Activated T-helper 17 cell treated with anti-CD3 and anti-CD28 coated beads, Interleukin-2, amount 50 U/mL, for 72 hours (primary cell): ENCODE data around the gene CEP55. TPM values are rescaled to one million over a fixed set of nuclear protein-coding genes. Genes with fewer than 3 reads are reported as not detected.

Experiments used
- ATAC-seq: fragments of 150-1000 bp; cut with Tn5 transposase; replicated peaks from 2 replicates; pipeline ENCODE4 v1.10.0; 2021; ENCODE audit warnings: mild to moderate bottlenecking, moderate library complexity
- H3K27ac Mint-ChIP-seq: one replicate; pipeline ENCODE4 v1.8.0; 2022; ENCODE audit warnings: mixed read lengths
- H3K27me3 Mint-ChIP-seq: one replicate; pipeline ENCODE4 v1.8.0; 2022; ENCODE audit warnings: mixed read lengths
- H3K36me3 Mint-ChIP-seq: one replicate; pipeline ENCODE4 v1.8.0; 2022; ENCODE audit warnings: low read depth, mild to moderate bottlenecking, mixed read lengths
- H3K4me1 Mint-ChIP-seq: one replicate; pipeline ENCODE4 v1.8.0; 2022; ENCODE audit warnings: mixed read lengths
- H3K4me3 Mint-ChIP-seq: one replicate; pipeline ENCODE4 v1.8.0; 2022; ENCODE audit warnings: mild to moderate bottlenecking, mixed read lengths
- H3K9me3 Mint-ChIP-seq: one replicate; pipeline ENCODE4 v1.8.0; 2022; ENCODE audit warnings: mixed read lengths
- total RNA-seq, 2 donors: library from RNA; stranded (reverse); gene quantifications; one replicate each; pipeline ENCODE4 v1.2.3, GENCODE V29; 2022

Gene CEP55
- 10 to 100 TPM; 47.8 to 73.8 TPM for total RNA-seq

- peak within 1 kb of the TSS; percentile 95 for H3K4me3 Mint-ChIP-seq
- H3K27ac Mint-ChIP-seq = peak within 1 kb of the TSS; percentile 89
- peak; percentile 99 for ATAC-seq
- peaks cover 15% of the 10 kb centered on the region for H3K36me3 Mint-ChIP-seq
- peaks cover 9% of the 10 kb centered on the region for H3K4me1 Mint-ChIP-seq
- peaks cover 3% of the 10 kb centered on the region for H3K27me3 Mint-ChIP-seq
- no peaks in the 10 kb centered on the region for H3K9me3 Mint-ChIP-seq
Observed at GRCh38 chr10:93496322-93497041, at the start of gene CEP55. CEP55 (plus strand) TSS chr10:93496612; CDS start chr10:93500052, 3,440 bp downstream.

DNA sequence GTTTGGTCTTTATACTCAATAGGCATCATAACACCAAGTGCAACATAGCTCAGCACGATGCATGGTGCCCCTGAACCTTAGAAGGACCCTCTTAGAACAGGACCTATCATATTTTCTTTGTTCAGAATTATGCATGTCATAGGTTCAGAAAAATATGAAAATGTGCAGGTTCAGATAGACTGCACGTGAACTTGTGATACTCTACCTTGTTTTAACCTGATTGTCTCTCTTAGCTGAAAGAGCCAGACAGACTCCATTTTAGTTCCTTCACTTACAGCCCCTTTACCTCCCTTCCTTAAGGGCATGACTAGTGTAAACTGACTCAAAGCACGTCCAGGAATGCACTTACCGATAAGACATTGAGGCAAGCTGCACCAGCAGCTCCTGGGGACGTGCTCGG, 49.4 kb upstream of the CEP55 start:
- Mint-ChIP-seq H3K27ac (no peak overlapping the region), H3K4me3 (no peak overlapping the region)
- no peak for ATAC-seq

DNA sequence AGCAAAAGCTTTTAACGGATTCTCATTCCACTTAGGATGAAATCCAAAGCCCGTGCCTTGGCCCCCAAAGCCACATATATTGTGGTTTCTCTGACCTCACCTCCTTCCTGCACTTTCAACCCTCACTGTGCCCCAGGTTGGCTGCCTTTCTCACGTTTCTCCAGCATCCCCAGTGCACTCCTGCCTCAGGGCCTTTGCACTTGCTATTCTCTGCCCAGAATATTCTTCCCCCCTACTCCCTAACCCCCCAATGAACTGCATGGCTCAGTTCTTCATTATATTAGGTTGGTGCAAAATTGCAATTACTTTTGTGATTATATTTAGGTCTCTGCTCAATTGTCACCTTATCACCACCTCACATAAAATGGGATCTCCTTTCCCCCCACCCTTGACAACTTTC, 48.4 kb upstream of the CEP55 start:
- peaks cover 5% of the 10 kb centered on the region for H3K4me1 Mint-ChIP-seq
- ATAC-seq = no peak

More for the DNA sequence above, 49.4 kb upstream of the CEP55 start:
- H3K27me3 Mint-ChIP-seq = peaks cover 4% of the 10 kb centered on the region
- H3K4me1 Mint-ChIP-seq = peaks cover 2% of the 10 kb centered on the region
- peaks cover 3% of the 10 kb centered on the region for H3K9me3 Mint-ChIP-seq
- H3K36me3 Mint-ChIP-seq = peaks cover 29% of the 10 kb centered on the region

DNA sequence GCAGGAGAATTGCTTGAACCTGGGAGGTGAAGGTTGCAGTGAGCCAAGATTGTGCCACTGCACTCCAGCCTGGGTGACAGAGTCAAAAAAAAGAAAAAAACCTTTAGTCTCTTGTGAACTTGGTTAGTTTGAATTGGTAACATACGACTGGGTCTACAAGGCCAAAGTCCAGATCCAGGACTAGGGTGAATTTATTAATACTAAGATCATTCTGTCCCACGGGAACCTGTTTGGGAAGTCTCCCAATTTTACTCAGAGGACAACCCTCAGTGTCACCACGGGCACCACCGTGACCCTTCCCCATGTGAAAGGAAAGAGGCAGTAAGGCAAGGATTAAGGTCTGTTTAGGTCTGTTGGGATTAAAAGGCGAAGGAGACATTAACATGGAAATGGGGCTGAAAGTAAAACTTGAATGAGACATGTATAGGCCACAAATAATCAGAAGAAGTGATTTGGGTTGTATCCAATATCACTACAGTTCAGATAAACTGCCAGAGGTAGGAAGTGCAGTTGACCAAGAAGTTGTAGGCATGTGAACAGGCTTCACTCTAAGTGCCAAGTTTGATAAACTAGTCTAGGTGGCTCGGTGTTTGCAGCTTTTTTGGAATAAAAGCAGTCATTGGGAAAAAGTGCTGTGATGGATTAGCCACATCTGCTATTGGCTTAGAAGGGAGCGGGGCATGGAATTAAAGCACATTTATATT, 45.0 kb upstream of the CEP55 start:
- no peaks in the 10 kb centered on the region for H3K27me3 Mint-ChIP-seq

More for the DNA sequence above, 48.4 kb upstream of the CEP55 start:
- Mint-ChIP-seq H3K9me3 (peaks cover 3% of the 10 kb centered on the region), H3K4me3 (no peak overlapping the region), H3K36me3 (peaks cover 32% of the 10 kb centered on the region), H3K27me3 (peaks cover 4% of the 10 kb centered on the region), H3K27ac (no peak overlapping the region)

DNA sequence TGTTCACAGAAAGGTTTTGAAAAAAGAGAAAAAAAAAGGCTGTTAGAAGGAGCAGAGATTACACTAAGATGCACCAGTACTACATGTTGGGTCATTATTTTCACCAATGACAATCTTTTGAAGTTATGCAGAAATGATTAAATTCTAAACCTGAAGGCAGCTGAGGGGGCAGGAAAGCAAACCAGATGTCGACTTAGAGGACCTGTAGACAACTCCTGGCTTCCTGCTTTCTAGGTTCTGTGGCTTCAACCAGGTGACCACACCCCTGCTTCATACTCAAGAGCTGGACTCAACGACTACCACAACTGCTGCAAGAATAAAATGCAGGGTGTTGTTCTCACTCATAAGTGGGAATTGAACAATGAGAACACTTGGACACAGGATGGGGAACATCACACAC, 44.3 kb upstream of the CEP55 start:
- peaks cover 45% of the 10 kb centered on the region for H3K36me3 Mint-ChIP-seq
- peaks cover 5% of the 10 kb centered on the region for H3K4me1 Mint-ChIP-seq
- peak; percentile 84 for ATAC-seq
- no peak overlapping the region for H3K27ac Mint-ChIP-seq
- H3K27me3 Mint-ChIP-seq = no peaks in the 10 kb centered on the region
- H3K9me3 Mint-ChIP-seq = no peaks in the 10 kb centered on the region
- H3K4me3 Mint-ChIP-seq = no peak overlapping the region

More for the DNA sequence above, 45.0 kb upstream of the CEP55 start:
- peaks cover 5% of the 10 kb centered on the region for H3K4me1 Mint-ChIP-seq
- no peaks in the 10 kb centered on the region for H3K9me3 Mint-ChIP-seq
- no peak for ATAC-seq
- no peak overlapping the region for H3K27ac Mint-ChIP-seq
- no peak overlapping the region for H3K4me3 Mint-ChIP-seq
- peaks cover 38% of the 10 kb centered on the region for H3K36me3 Mint-ChIP-seq

DNA sequence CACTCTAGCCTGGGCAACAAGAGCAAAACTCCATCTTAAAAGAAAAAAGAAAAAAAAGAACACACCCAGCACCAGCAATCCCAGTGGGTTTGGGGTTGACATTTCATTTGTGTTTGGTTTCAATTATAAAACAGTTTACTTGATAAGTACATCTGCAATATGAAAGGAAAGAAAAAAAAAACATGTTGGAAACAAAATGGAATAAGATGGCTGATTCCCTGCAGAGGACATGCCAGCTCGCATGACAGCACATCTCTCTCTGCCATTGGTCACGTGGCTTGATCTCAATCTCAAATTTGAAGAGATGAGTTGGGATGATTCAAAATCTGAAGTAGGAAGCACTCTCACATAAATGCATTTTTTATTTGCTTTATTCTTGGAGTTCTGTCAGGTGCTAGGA, 42.3 kb upstream of the CEP55 start:
- Mint-ChIP-seq H3K27me3 (no peaks in the 10 kb centered on the region), H3K36me3 (peaks cover 42% of the 10 kb centered on the region), H3K9me3 (no peaks in the 10 kb centered on the region), H3K4me3 (no peak overlapping the region), H3K4me1 (peaks cover 10% of the 10 kb centered on the region), H3K27ac (no peak overlapping the region)
- ATAC-seq = no peak

DNA sequence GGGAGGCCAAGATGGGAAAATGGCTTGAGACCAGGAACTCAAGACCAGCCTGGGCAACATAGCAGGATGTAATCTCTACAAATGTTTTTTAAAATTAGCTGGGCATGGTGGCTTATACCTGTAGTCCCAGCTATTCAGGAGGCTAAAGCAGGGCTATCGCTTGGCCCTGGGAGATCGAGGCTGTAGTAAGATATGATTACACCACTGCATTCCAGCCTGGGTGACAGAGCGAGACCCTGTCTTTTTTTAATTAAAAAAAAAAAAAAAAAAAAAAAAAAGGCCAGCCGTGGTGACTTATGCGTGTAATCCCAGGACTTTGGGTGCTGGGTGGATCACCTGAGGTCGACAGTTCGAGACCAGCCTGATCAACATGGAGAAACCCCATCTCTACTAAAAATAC, 41.7 kb upstream of the CEP55 start:
- no peak overlapping the region for H3K27ac Mint-ChIP-seq
- H3K4me1 Mint-ChIP-seq = peaks cover 10% of the 10 kb centered on the region
- no peaks in the 10 kb centered on the region for H3K27me3 Mint-ChIP-seq
- H3K9me3 Mint-ChIP-seq = no peaks in the 10 kb centered on the region
- ATAC-seq = no peak
- H3K4me3 Mint-ChIP-seq = no peak overlapping the region
- H3K36me3 Mint-ChIP-seq = peaks cover 40% of the 10 kb centered on the region

- no peak for ATAC-seq
- Mint-ChIP-seq H3K27me3 (no peaks in the 10 kb centered on the region), H3K36me3 (peaks cover 44% of the 10 kb centered on the region)
Observed at GRCh38 chr10:93456480-93456879, 39.9 kb upstream of the CEP55 start.

DNA sequence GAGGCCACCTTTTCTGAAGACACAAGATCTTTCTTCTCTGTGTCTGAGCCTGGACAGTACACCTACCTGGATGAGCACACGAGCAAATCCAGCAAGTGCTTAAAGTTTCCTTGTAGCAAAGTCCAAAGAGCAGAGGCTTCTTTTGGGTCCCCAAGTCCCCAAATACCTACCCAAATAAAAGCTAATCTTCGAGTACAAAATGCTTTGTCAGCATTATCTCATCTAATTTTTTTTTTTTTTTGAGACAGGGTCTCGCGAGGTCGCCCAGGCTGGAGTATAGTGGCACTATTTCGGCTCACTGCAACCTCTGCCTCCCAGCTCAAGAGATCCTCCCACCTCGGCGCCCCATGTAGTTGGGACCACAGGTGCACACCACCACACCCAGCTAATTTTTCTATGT, 38.9 kb upstream of the CEP55 start:
- no peak for ATAC-seq
- peaks cover 15% of the 10 kb centered on the region for H3K4me1 Mint-ChIP-seq
- H3K4me3 Mint-ChIP-seq = no peak overlapping the region
- H3K27me3 Mint-ChIP-seq = no peaks in the 10 kb centered on the region
- no peaks in the 10 kb centered on the region for H3K9me3 Mint-ChIP-seq
- no peak overlapping the region for H3K27ac Mint-ChIP-seq
- H3K36me3 Mint-ChIP-seq = peaks cover 37% of the 10 kb centered on the region

More at GRCh38 chr10:93456480-93456879, 39.9 kb upstream of the CEP55 start:
- no peak overlapping the region for H3K4me3 Mint-ChIP-seq
- no peak overlapping the region for H3K27ac Mint-ChIP-seq
- H3K4me1 Mint-ChIP-seq = peaks cover 15% of the 10 kb centered on the region
- H3K9me3 Mint-ChIP-seq = no peaks in the 10 kb centered on the region

GRCh38 chr10:93458821-93459257, 37.6 kb upstream of the CEP55 start:
- Mint-ChIP-seq H3K36me3 (peaks cover 42% of the 10 kb centered on the region), H3K27ac (peak overlapping the region; percentile 76), H3K4me3 (no peak overlapping the region), H3K27me3 (no peaks in the 10 kb centered on the region), H3K9me3 (no peaks in the 10 kb centered on the region), H3K4me1 (peaks cover 22% of the 10 kb centered on the region)
- ATAC-seq = peak; percentile 68

DNA sequence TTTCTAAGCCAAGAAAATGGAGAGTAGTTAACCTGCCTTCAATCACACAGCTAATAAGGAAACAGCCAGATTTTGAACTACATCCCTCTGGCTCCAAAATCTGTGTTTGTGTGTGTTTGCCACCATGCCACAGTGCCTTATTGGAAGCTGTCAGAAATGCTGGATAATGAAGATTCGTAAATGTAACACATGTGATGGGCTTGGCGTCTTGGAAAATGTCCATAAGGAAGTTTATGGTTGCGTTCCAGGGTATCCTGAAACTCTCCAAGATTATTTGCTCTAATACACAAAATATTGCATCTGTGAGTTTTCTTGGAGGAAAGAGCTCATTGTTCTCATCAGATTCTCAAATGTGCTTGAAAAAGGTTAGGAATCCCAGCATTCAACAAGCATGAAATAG, 36.9 kb upstream of the CEP55 start:
- peak overlapping the region; percentile 76 for H3K27ac Mint-ChIP-seq
- H3K9me3 Mint-ChIP-seq = no peaks in the 10 kb centered on the region

DNA sequence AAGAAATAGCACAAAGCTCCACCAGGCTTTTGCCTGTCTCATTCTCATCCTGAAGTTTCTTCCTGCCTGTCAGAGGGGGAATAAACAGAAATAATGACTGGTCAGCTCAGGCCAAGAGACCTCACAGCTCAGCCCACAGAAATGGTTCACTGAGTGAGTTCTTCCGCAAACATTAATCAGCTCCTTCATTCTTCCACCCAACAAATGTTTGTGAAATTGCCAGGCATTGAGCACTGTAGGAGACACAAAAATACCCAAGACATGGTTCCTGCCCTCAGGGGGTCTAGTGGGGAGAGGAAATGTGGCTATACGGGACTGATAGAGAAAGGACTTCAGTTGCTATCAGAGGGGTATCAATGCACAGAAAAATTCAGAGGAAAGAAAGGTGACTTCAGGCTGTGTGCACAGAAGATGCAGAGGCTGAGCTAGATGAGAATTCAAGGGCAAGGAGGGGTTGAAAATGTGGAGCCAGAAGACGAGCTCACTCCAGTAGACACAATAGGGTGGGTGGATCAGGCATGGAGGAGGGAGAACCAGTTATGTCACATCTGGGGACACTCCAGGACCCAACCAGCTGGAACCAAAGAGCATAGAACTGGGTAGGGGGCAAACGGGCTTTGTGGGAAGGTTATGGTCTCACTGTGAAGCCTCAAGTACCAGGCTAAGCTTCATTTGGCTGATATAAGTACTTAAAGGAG, 35.2 kb upstream of the CEP55 start:
- Mint-ChIP-seq H3K36me3 (peaks cover 31% of the 10 kb centered on the region), H3K27me3 (no peaks in the 10 kb centered on the region), H3K27ac (peak overlapping the region; percentile 53), H3K4me1 (peaks cover 22% of the 10 kb centered on the region), H3K9me3 (no peaks in the 10 kb centered on the region), H3K4me3 (no peak overlapping the region)
- ATAC-seq = no peak

More for the DNA sequence above, 36.9 kb upstream of the CEP55 start:
- no peak for ATAC-seq
- Mint-ChIP-seq H3K4me3 (no peak overlapping the region), H3K36me3 (peaks cover 42% of the 10 kb centered on the region), H3K4me1 (peaks cover 22% of the 10 kb centered on the region), H3K27me3 (no peaks in the 10 kb centered on the region)

DNA sequence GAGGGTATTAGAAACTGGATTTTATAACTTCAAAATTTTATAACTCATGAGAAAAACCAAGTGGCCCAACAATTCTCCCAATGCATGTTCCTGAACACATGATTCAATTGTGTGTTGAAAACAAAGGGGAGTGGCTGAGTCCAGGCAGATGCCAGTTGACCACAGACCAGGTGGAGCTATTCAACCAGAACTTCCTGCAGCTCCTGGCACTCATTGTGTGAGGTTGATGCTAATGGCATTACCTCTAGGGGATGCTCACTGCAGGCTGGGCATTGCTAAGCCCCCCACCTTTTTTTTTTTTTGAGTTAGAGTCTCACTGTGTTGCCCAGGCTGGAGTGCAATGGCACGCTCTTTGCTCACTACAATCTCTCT, 34.6 kb upstream of the CEP55 start:
- Mint-ChIP-seq H3K9me3 (no peaks in the 10 kb centered on the region), H3K4me1 (peaks cover 22% of the 10 kb centered on the region), H3K4me3 (no peak overlapping the region), H3K36me3 (peaks cover 25% of the 10 kb centered on the region), H3K27ac (peak overlapping the region; percentile 53), H3K27me3 (no peaks in the 10 kb centered on the region)
- no peak for ATAC-seq

DNA sequence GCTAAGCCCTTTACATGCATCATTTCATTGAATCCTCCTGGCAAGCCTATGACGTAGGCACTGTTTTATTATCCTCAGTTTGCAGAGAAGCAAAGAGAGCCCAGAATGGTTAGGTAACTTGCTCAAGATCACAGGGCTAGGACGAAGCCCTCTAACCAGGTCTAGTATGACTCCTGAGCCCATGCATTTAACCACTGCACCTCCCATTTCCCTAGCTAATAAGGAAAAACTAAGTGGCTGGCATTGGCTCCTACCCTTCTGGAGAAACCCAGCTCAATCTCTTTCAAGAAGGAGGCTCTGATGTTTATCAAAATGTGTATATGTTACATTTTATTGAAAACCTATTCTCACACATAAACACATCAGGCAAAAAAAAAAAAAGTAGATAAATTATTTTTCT, 34.0 kb upstream of the CEP55 start:
- peaks cover 21% of the 10 kb centered on the region for H3K36me3 Mint-ChIP-seq
- H3K4me3 Mint-ChIP-seq = peak overlapping the region; percentile 67
- peak overlapping the region; percentile 85 for H3K27ac Mint-ChIP-seq
- ATAC-seq = no peak
- no peaks in the 10 kb centered on the region for H3K27me3 Mint-ChIP-seq
- peaks cover 22% of the 10 kb centered on the region for H3K4me1 Mint-ChIP-seq
- H3K9me3 Mint-ChIP-seq = no peaks in the 10 kb centered on the region
